ENCODE data around the gene NLN.

GRCh38 chr5:65815161-65815560 is 93.2 kb downstream of the NLN start:
- no peak for TF ChIP-seq REST (IDR thresholded peaks at IDR 0.05; ENCODE audit: borderline replicate concordance in 1 of 2, low read depth in 1 of 2, low read length in 2 of 2)
- no peak for TF ChIP-seq PHF20 (CRISPR knock-in tag; IDR thresholded peaks at IDR 0.05)
- no peak for TF ChIP-seq NPAS2 (CRISPR knock-in tag; IDR thresholded peaks at IDR 0.05; ENCODE audit: borderline replicate concordance)
- no peak for TF ChIP-seq ZZZ3 (CRISPR knock-in tag; IDR thresholded peaks at IDR 0.05; ENCODE audit: borderline replicate concordance)
- no peak for TF ChIP-seq REL (CRISPR knock-in tag; conservative IDR thresholded peaks at IDR 0.05)
- TF ChIP-seq PBX3 (CRISPR knock-in tag; IDR thresholded peaks at IDR 0.05; ENCODE audit: borderline replicate concordance), result no peak
- TF ChIP-seq JUNB (CRISPR knock-in tag; IDR thresholded peaks at IDR 0.05; ENCODE audit: borderline replicate concordance), result no peak
- no peak for TF ChIP-seq MXI1 (IDR thresholded peaks at IDR 0.05; ENCODE audit: borderline replicate concordance, low read depth, low read length)
- no peak for TF ChIP-seq POLR2A (IDR thresholded peaks at IDR 0.05; ENCODE audit: insufficient read depth in 1 of 2, low read depth in 2 of 2, low read length in 2 of 2)

Data from HepG2 (cell line).